Inflammatory macrophage treated with lipopolysaccharide for 4 hours (primary cell): ENCODE measurements around the gene FXYD1.
"Not testable (repeated sequence)": the region's sequence is repeated elsewhere in the genome, so short reads cannot be mapped to it uniquely, and the experiment has no call there.

Source experiments
- DNase-seq: peaks from one replicate; pipeline ENCODE4 v3.0.0-alpha.2; 2020

Gene FXYD1

GRCh38 chr19:35125749-35126623 is 12.6 kb upstream of the FXYD1 start:
- no peak for DNase-seq

GRCh38 chr19:35126624-35126959 is 12.0 kb upstream of the FXYD1 start:
- DNase-seq, result no peak

- no peak for DNase-seq
These were observed 10.8 kb upstream of the FXYD1 start for GRCh38 chr19:35127871-35128270.

GRCh38 chr19:35128398-35129057 is 10.1 kb upstream of the FXYD1 start:
- no peak for DNase-seq

GRCh38 chr19:35129724-35130274 is 8.8 kb upstream of the FXYD1 start:
- not testable (repeated sequence) for DNase-seq

GRCh38 chr19:35130761-35131720 is 7.6 kb upstream of the FXYD1 start:
- no peak for DNase-seq

- DNase-seq, result no peak
These were observed 6.4 kb upstream of the FXYD1 start for GRCh38 chr19:35132254-35132653.

- DNase-seq, result no peak
These were observed 4.8 kb upstream of the FXYD1 start for GRCh38 chr19:35133826-35134225.

GRCh38 chr19:35134601-35135242 is 3.9 kb upstream of the FXYD1 start, which contains the start of gene LGI4:
Gene LGI4, minus strand, starts transcription at chr19:35135059. Its CDS starts 379 bp downstream, at chr19:35134680.
- no peak for DNase-seq

- peak; percentile 66 for DNase-seq
These were observed 3.2 kb upstream of the FXYD1 start for GRCh38 chr19:35135389-35135909.

GRCh38 chr19:35136231-35136630 is 2.4 kb upstream of the FXYD1 start:
- DNase-seq, result no peak

GRCh38 chr19:35136977-35137702 is 1.5 kb upstream of the FXYD1 start:
- no peak for DNase-seq

GRCh38 chr19:35140207-35140961 is 1.8 kb downstream of the FXYD1 start:
- no peak for DNase-seq

GRCh38 chr19:35140962-35141836 is 2.6 kb downstream of the FXYD1 start:
- DNase-seq, result peak; percentile 88

GRCh38 chr19:35141837-35142605 is 3.4 kb downstream of the FXYD1 start:
- peak; percentile 32 for DNase-seq

- DNase-seq, result peak; percentile 29
These were observed 4.1 kb downstream of the FXYD1 start for GRCh38 chr19:35142606-35143230.

GRCh38 chr19:35143231-35143715 is 4.6 kb downstream of the FXYD1 start, which contains the start of gene FXYD7:
Gene FXYD7, plus strand, starts transcription at chr19:35143255. Its CDS starts 79 bp downstream, at chr19:35143334.
- DNase-seq, result no peak

- no peak for DNase-seq
These were observed 5.2 kb downstream of the FXYD1 start for GRCh38 chr19:35143818-35144217.
